Amniotic epithelial cell (primary cell): Measurements from ENCODE around the gene SOX4.

Experiments
- DNase-seq: peaks from one replicate; pipeline ENCODE4 v3.0.0-alpha.2; 2010; ENCODE audit warnings: low read depth

Gene SOX4

DNA sequence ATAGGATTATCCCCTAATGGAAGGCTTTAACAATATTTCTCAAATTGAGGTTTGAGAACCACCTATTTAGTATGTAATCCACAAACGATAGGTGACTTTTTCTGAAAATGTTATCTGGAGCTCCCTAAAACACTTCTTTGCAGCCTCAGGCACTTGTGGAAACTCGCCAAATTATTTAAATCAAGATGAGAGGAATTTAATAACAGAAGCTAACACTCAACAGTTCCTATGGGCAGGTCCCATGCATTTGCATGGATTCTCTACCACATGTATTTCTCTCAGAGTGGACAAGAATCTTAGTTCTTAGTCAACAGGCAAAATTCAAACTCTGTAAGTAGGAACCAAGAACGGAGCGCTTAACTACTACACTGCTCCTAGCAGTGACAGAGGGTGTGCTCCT, 20.7 kb downstream of the SOX4 start:
- no peak for DNase-seq

DNA sequence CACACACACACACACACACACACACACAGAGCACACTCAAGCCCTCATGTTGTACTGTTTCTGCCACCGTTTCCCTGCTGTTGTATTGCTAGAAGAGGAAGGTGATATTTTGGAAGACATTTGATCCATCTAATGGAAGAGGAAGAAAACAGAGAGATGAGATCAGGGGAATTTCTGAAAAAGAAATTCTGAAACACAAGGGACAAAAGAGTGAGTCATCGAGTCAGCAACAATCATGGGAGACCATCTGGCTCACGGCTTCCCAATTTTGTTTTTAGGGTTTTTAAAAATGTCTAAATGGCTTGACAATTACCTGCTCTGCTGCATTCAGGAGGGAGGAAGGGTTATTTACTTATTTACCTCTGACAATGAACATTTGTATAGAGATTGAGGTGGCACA, 22.0 kb downstream of the SOX4 start:
- DNase-seq = no peak

GRCh38 chr6:21616005-21616404, 22.5 kb downstream of the SOX4 start:
- DNase-seq = no peak

GRCh38 chr6:21625642-21626041, 32.1 kb downstream of the SOX4 start:
- DNase-seq = no peak

DNA sequence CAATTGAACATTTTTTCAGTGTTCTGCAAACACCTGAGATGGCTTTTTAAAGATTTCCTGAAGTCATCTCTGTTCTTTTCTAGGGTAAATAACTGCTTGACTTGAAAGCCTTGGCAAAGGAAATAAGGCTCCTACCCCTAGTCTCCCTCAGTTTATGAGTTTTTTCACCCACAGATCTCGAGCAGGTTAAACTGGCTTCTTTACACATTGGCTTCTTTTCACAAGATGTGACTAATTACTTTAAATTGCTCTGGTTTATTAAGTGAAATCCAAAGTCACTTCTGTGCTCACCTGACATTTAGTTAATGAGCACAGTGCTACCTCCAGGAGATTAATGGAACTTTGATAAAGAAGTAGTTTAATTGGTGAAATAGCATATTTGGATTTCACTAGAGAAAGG, 33.2 kb downstream of the SOX4 start:
- DNase-seq = no peak

- DNase-seq = no peak
These were observed 34.6 kb downstream of the SOX4 start for GRCh38 chr6:21628160-21628559.

DNA sequence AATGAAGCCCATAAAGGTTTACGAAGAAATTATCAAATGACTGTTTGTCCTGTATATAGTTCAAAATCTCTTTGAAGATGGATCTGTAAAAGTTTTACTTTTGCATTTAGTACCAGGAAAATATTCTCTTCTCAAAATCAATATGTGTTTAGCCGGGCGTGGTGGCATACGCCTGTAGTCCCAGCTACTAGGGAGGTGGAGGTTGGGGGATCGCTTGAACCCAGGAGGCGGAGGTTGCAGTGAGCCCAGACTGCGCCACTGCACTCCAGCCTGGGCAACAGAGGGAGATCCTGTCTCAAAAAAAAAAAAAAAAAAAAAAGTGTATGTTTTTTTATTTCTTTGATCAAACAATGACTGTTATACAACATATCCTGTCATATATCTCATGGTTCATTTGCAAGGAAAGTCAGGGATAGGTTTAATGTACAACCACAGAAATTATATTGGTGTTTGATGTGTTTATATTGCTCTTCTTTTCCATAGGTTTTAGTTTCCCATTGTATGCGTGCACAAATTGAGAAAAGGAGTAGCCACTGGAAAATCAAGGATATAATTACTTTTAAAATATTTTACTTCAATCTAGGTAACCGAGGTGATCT, 40.1 kb downstream of the SOX4 start:
- no peak for DNase-seq

DNA sequence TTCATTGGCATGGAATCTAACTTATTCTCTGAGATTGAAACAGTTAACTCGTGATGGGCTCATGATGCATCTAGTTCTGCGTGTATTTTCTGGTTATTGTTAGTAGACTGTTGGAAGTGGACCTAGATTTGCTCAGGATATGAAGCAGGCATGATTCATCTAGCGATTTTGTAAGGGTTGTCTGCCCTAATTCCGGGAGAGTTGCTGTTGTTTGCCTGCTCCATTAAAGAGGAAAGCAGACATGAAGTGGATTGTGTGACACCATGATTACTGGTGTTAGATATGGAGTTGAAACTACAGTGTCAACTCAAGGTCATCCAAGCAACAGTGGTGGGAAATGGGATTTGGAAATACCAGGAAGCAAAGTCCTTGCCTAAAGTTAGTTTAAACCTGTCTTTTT, 41.0 kb downstream of the SOX4 start:
- DNase-seq = peak; percentile 99

GRCh38 chr6:21636876-21637275, 43.3 kb downstream of the SOX4 start:
- DNase-seq = peak; percentile 15

DNA sequence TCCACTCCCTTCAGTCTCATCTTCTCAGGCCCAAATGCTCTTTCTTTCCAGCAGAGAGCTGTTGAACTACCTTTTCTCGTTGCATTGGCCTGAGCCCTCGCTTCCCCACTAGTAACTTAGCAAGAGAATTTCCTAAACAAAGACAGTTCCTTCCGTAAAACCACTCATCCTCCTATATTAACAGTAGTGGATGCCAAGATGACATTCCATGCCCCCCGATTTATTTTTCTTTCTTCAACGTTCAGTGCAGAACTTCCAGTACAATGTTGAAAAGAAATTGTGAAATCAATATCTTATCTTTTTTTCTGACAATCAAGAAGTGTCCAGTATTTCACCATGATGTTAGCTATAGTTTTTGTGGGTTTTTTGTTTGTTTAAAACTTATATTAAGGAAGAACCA, 45.8 kb downstream of the SOX4 start:
- DNase-seq = peak; percentile 24
